Neural progenitor cell (in vitro differentiated cells): ENCODE data around the gene TAF4.

Experiments used
- EZH2 ChIP-seq: fragments of 200-600 bp; sonication (generic); IDR thresholded peaks from 2 replicates; pipeline ENCODE4 v1.6.1; 2017; ENCODE audit warnings: antibody characterized with exemption, mild to moderate bottlenecking, moderate library complexity
- EZH2phosphoT487 ChIP-seq: fragments of 200-600 bp; sonication (generic); IDR thresholded peaks from 2 replicates; pipeline ENCODE4 v1.6.1; 2017; ENCODE audit warnings: antibody characterized with exemption
- TF ChIP-seq, protein P1 (sequence below): fragments of 200-600 bp; sonication (generic); IDR thresholded peaks from 2 replicates; pipeline ENCODE4 v1.5.1; 2017; ENCODE audit warnings: antibody characterized with exemption, mild to moderate bottlenecking

DNA sequence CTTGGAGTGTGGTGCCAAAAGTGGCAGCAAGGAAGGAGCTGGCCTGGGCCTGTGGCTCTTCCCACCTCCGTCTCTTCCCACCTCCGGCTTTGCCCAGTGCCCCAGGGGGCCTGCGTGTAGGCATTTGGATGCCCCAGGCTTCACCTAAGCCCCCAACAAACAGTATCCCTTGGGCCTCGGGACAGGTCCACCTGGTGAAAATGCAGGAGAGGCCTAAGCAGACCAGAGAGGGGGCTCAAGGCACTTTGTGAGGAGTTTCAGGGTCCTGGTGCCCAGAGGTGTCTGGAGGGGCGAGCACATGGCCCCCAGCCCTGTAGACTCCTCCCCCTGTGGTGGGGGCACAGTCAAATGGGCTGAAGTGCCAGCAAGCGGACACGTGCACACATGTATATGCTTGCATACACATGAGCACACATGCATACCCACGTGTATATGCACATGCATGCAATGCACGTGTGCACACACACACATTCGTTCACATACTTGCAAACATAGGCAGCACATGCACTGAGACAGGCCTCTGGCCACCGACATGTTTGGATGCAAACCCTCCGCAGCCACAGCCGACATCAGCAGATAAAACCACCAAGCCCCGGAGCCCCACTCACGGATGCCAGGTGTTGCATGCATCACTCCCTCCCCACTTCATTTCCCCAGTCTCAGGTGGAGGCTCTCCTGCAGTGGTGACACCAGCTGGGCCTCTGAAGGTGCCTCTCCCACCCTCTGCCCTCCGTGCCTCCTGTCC is 124.5 kb downstream of the TAF4 start:
- TF ChIP-seq, protein P1, sequence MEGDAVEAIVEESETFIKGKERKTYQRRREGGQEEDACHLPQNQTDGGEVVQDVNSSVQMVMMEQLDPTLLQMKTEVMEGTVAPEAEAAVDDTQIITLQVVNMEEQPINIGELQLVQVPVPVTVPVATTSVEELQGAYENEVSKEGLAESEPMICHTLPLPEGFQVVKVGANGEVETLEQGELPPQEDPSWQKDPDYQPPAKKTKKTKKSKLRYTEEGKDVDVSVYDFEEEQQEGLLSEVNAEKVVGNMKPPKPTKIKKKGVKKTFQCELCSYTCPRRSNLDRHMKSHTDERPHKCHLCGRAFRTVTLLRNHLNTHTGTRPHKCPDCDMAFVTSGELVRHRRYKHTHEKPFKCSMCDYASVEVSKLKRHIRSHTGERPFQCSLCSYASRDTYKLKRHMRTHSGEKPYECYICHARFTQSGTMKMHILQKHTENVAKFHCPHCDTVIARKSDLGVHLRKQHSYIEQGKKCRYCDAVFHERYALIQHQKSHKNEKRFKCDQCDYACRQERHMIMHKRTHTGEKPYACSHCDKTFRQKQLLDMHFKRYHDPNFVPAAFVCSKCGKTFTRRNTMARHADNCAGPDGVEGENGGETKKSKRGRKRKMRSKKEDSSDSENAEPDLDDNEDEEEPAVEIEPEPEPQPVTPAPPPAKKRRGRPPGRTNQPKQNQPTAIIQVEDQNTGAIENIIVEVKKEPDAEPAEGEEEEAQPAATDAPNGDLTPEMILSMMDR = no peak
- TF ChIP-seq EZH2phosphoT487 (no peak), EZH2 (no peak)
